ENCODE measurements around the gene ZMYM4.

Gene ZMYM4

DNA sequence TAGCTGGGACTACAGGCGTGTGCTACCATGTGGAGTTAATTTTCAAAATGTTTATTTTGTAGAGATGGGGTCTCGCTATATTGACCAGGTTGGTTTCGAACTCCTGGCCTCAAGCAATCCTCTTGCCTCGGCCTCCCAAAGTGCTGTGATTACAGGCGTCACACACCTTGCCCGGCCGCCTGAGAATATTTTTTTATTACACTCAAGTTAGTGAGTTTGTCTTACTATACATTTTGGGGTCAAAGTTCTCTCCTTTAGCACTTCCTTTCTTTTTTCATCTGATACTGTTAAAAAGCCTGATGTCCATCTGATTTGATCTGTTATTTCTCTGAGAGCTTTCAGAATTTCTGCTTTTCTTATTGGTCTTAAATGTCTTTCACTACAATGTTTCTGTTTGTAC lies 159.9 kb downstream of the ZMYM4 start (continued):
- TF ChIP-seq, protein P1, sequence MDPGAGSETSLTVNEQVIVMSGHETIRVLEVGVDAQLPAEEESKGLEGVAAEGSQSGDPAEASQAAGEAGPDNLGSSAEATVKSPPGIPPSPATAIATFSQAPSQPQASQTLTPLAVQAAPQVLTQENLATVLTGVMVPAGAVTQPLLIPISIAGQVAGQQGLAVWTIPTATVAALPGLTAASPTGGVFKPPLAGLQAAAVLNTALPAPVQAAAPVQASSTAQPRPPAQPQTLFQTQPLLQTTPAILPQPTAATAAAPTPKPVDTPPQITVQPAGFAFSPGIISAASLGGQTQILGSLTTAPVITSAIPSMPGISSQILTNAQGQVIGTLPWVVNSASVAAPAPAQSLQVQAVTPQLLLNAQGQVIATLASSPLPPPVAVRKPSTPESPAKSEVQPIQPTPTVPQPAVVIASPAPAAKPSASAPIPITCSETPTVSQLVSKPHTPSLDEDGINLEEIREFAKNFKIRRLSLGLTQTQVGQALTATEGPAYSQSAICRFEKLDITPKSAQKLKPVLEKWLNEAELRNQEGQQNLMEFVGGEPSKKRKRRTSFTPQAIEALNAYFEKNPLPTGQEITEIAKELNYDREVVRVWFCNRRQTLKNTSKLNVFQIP (CRISPR knock-in tag; IDR thresholded peaks at IDR 0.05; ENCODE audit: borderline replicate concordance, low read depth), result no peak
- TF ChIP-seq PPARA (CRISPR knock-in tag; IDR thresholded peaks at IDR 0.05; ENCODE audit: borderline replicate concordance), result no peak
- TF ChIP-seq, protein P2, sequence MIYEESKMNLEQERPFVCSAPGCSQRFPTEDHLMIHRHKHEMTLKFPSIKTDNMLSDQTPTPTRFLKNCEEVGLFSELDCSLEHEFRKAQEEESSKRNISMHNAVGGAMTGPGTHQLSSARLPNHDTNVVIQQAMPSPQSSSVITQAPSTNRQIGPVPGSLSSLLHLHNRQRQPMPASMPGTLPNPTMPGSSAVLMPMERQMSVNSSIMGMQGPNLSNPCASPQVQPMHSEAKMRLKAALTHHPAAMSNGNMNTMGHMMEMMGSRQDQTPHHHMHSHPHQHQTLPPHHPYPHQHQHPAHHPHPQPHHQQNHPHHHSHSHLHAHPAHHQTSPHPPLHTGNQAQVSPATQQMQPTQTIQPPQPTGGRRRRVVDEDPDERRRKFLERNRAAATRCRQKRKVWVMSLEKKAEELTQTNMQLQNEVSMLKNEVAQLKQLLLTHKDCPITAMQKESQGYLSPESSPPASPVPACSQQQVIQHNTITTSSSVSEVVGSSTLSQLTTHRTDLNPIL (CRISPR knock-in tag; IDR thresholded peaks at IDR 0.05; ENCODE audit: low read depth), result no peak
- TF ChIP-seq TOX (CRISPR knock-in tag; IDR thresholded peaks at IDR 0.05; ENCODE audit: borderline replicate concordance), result no peak

DNA sequence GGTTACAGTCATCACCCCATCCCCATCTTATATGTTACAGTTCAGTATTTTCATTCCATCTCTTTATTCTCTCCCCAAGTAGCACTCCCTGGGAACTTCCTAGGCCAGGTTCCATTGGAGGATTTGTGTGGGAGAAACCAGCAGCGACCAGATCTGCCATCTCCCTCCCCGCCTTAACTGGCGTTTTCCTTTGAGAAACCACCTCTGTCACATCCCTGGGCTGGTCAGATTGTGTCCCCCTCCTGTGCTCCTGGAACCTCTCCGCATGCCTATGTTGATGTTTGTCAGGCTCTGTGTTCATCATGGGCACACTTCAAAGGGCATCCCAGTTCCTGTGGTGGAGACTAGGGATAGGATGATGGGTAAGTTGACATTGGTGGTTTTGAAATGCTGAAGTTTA lies 162.3 kb downstream of the ZMYM4 start:
- no peak for ATAC-seq
- TF ChIP-seq ESRRG (CRISPR knock-in tag; IDR thresholded peaks at IDR 0.05), result no peak
- no peak for TF ChIP-seq ZFP30 (CRISPR knock-in tag; IDR thresholded peaks at IDR 0.05)
- TF ChIP-seq BACH2 (CRISPR knock-in tag; IDR thresholded peaks at IDR 0.05; ENCODE audit: borderline replicate concordance), result no peak
- TF ChIP-seq, protein P3, sequence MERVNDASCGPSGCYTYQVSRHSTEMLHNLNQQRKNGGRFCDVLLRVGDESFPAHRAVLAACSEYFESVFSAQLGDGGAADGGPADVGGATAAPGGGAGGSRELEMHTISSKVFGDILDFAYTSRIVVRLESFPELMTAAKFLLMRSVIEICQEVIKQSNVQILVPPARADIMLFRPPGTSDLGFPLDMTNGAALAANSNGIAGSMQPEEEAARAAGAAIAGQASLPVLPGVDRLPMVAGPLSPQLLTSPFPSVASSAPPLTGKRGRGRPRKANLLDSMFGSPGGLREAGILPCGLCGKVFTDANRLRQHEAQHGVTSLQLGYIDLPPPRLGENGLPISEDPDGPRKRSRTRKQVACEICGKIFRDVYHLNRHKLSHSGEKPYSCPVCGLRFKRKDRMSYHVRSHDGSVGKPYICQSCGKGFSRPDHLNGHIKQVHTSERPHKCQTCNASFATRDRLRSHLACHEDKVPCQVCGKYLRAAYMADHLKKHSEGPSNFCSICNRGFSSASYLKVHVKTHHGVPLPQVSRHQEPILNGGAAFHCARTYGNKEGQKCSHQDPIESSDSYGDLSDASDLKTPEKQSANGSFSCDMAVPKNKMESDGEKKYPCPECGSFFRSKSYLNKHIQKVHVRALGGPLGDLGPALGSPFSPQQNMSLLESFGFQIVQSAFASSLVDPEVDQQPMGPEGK (CRISPR knock-in tag; IDR thresholded peaks at IDR 0.05; ENCODE audit: borderline replicate concordance), result no peak
- TF ChIP-seq, protein P1 (CRISPR knock-in tag; IDR thresholded peaks at IDR 0.05; ENCODE audit: borderline replicate concordance, low read depth), result no peak
- no peak for TF ChIP-seq ZNF70 (CRISPR knock-in tag; IDR thresholded peaks at IDR 0.05)
- no peak for TF ChIP-seq TOX (CRISPR knock-in tag; IDR thresholded peaks at IDR 0.05; ENCODE audit: borderline replicate concordance)
- no peak for TF ChIP-seq OSR1 (CRISPR knock-in tag; IDR thresholded peaks at IDR 0.05)
- TF ChIP-seq TCF4 (CRISPR knock-in tag; IDR thresholded peaks at IDR 0.05; ENCODE audit: borderline replicate concordance), result no peak
- TF ChIP-seq, protein P2 (CRISPR knock-in tag; IDR thresholded peaks at IDR 0.05; ENCODE audit: low read depth), result no peak
- TF ChIP-seq, protein P4, sequence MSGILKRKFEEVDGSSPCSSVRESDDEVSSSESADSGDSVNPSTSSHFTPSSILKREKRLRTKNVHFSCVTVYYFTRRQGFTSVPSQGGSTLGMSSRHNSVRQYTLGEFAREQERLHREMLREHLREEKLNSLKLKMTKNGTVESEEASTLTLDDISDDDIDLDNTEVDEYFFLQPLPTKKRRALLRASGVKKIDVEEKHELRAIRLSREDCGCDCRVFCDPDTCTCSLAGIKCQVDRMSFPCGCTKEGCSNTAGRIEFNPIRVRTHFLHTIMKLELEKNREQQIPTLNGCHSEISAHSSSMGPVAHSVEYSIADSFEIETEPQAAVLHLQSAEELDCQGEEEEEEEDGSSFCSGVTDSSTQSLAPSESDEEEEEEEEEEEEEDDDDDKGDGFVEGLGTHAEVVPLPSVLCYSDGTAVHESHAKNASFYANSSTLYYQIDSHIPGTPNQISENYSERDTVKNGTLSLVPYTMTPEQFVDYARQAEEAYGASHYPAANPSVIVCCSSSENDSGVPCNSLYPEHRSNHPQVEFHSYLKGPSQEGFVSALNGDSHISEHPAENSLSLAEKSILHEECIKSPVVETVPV (CRISPR knock-in tag; IDR thresholded peaks at IDR 0.05), result no peak
- TF ChIP-seq RARB (CRISPR knock-in tag; IDR thresholded peaks at IDR 0.05), result no peak
- TF ChIP-seq SNAI2 (CRISPR knock-in tag; IDR thresholded peaks at IDR 0.05), result no peak
- no peak for TF ChIP-seq PPARA (CRISPR knock-in tag; IDR thresholded peaks at IDR 0.05; ENCODE audit: borderline replicate concordance)
- no peak for TF ChIP-seq CSDC2 (CRISPR knock-in tag; IDR thresholded peaks at IDR 0.05)
- TF ChIP-seq ISL1 (CRISPR knock-in tag; IDR thresholded peaks at IDR 0.05), result no peak
- TF ChIP-seq ZFP3 (CRISPR knock-in tag; IDR thresholded peaks at IDR 0.05), result no peak
- no peak for TF ChIP-seq ZC3H10 (CRISPR knock-in tag; IDR thresholded peaks at IDR 0.05)

DNA sequence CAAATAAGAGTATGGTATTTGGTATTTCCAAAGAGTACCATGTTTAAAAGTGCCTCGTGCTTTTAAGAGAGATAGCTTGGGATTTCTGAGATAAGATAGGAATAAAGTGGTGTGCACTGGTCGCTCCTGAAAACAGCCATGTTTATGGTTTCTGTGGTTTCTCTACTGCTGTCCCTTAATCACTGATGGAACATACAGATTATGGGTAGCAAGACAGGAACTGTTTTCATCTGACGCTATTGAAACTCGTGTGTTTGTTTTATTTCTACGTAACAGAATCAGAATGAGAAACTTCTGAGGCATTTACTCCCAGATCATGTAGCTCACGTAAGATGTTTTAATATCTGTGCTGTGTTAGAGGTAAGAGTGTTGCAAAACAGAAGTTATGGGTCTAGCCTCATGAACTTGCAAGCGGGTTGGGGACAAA lies 162.7 kb downstream of the ZMYM4 start:
- no peak for TF ChIP-seq ESRRG (CRISPR knock-in tag; IDR thresholded peaks at IDR 0.05)
- TF ChIP-seq, protein P5, sequence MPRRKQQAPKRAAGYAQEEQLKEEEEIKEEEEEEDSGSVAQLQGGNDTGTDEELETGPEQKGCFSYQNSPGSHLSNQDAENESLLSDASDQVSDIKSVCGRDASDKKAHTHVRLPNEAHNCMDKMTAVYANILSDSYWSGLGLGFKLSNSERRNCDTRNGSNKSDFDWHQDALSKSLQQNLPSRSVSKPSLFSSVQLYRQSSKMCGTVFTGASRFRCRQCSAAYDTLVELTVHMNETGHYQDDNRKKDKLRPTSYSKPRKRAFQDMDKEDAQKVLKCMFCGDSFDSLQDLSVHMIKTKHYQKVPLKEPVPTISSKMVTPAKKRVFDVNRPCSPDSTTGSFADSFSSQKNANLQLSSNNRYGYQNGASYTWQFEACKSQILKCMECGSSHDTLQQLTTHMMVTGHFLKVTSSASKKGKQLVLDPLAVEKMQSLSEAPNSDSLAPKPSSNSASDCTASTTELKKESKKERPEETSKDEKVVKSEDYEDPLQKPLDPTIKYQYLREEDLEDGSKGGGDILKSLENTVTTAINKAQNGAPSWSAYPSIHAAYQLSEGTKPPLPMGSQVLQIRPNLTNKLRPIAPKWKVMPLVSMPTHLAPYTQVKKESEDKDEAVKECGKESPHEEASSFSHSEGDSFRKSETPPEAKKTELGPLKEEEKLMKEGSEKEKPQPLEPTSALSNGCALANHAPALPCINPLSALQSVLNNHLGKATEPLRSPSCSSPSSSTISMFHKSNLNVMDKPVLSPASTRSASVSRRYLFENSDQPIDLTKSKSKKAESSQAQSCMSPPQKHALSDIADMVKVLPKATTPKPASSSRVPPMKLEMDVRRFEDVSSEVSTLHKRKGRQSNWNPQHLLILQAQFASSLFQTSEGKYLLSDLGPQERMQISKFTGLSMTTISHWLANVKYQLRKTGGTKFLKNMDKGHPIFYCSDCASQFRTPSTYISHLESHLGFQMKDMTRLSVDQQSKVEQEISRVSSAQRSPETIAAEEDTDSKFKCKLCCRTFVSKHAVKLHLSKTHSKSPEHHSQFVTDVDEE (CRISPR knock-in tag; IDR thresholded peaks at IDR 0.05), result no peak
- no peak for TF ChIP-seq TCF4 (CRISPR knock-in tag; IDR thresholded peaks at IDR 0.05; ENCODE audit: borderline replicate concordance)
- no peak for TF ChIP-seq BACH2 (CRISPR knock-in tag; IDR thresholded peaks at IDR 0.05; ENCODE audit: borderline replicate concordance)
- no peak for TF ChIP-seq RARB (CRISPR knock-in tag; IDR thresholded peaks at IDR 0.05)
- no peak for TF ChIP-seq ZFP3 (CRISPR knock-in tag; IDR thresholded peaks at IDR 0.05)
- TF ChIP-seq, protein P2 (CRISPR knock-in tag; IDR thresholded peaks at IDR 0.05; ENCODE audit: low read depth), result no peak
- no peak for TF ChIP-seq ZNF70 (CRISPR knock-in tag; IDR thresholded peaks at IDR 0.05)
- no peak for TF ChIP-seq ZC3H10 (CRISPR knock-in tag; IDR thresholded peaks at IDR 0.05)
- no peak for ATAC-seq

All from SK-N-SH treated with all-trans-retinoic acid at 6 μM for 48 hours (cell line).